ENCODE data around the gene TGFBRAP1.
"Not testable (repeated sequence)": the region's sequence is repeated elsewhere in the genome, so short reads cannot be mapped to it uniquely, and the experiment has no call there.

TGFBRAP1 gene

DNA sequence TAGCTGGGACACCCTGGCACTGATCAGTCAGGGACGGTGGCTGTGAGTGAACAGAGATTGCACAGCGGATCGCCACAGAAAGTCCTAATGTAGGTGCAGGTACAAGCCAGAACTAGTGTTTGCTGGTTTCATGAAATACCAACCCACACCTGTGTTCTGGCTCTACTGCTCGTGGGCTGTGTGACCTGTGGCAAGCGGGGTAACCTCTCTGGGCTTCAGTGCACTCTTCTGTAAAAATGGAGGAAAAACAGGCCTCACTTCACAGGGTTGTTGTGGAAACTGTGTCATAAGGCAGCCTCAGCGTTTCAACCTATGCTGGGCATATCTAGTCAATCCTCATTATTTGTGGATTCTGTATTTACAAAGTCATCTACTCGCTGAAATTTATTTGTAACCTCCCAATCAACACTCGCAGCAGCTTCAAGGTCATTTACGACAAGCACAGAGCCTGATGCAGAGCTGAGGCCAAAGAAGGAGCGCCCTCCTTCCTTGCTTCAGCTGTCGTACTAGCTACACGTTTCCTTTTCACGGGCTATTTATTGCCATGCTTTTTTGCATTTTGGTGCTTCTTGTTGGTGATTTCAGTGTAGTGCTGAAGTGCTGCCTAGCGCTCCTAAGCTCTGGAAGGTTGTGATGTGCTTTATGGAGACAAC is 58.0 kb downstream of the TGFBRAP1 start:
- DNase-seq: no peak

GRCh38 chr2:105269426-105269825 is 60.1 kb downstream of the TGFBRAP1 start:
- DNase-seq: no peak

- DNase-seq: no peak
Observed at GRCh38 chr2:105262651-105263091, 66.9 kb downstream of the TGFBRAP1 start.

DNA sequence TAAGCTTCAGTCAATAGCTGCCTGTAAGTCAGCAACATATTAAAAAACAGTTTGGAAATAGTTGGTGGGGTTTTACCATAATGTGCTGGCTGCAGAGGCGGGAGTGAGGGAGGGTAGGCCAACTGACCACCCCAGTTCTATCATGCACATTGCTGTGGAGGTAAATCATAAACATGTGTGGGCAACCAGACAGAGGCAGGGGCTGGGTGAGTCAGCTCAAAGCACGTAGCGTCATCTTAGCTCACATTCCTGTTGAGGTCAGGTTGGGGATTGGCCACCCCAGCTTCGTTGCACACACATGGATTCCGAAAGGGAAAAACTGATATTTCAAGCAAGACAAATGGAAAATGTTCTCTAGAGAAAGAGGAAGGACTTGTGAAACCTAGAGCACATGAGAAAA is 68.5 kb downstream of the TGFBRAP1 start:
- no peak for DNase-seq

GRCh38 chr2:105258835-105259350 is 70.6 kb downstream of the TGFBRAP1 start:
- DNase-seq: no peak

- DNase-seq: no peak
Observed at GRCh38 chr2:105257981-105258380, 71.6 kb downstream of the TGFBRAP1 start.

DNA sequence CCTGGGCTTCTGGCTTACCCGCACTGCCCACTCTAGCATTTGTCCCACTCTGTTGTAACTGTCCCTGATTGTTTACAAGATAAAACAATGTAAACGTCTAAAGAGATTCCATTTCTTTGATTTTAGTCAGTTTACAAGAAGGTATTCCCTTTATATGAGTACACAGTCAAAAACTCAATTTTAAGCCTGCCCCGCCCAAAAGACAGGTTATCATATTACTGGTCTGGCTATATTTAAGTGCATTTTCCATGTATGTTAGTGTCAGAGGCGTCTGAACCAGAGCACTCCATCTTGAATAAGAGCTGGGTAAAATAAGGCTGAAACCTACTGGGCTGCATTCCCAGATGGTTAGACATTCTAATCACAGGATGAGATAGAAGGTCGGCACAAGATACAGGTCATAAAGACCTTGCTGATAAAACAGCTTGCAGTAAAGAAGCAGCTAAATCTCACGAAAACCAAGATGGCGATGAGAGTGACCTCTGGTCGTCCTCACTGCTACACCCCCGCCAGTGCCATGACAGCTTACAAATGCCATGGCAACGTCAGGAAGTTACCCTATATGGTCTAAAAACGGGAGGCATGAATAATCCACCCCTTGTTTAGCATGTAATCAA is 73.0 kb downstream of the TGFBRAP1 start:
- no peak for DNase-seq

GRCh38 chr2:105255979-105256378 is 73.6 kb downstream of the TGFBRAP1 start:
- DNase-seq: no peak

- no peak for DNase-seq
Observed at GRCh38 chr2:105254531-105255210, 74.9 kb downstream of the TGFBRAP1 start.

DNA sequence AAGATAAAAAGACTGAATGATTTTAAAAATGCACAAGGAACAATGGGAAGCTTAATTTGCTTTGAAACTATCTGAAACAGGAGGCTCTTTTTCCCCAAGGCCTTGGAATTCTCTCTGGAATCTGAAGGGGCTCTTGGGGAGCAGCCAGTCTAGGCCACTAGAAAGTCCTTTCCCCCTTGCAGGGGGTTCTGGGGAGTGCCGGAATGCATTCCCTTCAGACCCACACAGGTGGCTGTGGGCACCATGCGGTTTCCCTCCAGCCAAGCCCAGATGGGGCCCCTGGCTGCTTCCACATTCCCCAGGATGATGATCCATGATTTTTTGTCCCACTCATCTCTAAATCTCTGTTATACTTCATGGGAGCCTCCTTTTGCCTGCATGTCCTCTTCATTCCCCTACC is 77.3 kb downstream of the TGFBRAP1 start:
- no peak for DNase-seq

GRCh38 chr2:105251016-105251648 is 78.4 kb downstream of the TGFBRAP1 start:
- not testable (repeated sequence) for DNase-seq

GRCh38 chr2:105249891-105250290 is 79.6 kb downstream of the TGFBRAP1 start:
- no peak for DNase-seq

DNA sequence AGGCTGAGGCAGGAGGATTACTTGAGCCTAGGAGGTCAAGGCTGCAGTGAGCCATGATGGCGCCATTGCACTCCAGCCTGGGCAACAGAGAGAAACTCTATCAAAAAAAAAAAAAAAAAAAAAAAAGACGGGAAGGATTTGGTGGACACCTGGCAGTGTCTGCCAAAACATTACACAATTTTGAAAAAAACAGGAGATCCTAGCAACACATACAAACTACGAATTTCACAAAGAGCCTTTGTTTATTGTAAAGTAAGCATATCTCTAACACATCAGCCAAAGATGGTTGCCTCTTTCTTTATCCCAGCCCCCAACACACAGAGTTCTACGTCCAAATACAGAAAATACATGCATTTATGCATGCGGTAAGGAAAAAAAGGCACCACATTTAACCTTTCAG is 80.4 kb downstream of the TGFBRAP1 start:
- DNase-seq: no peak

- DNase-seq: no peak
Observed at GRCh38 chr2:105248316-105249070, 81.0 kb downstream of the TGFBRAP1 start.

GRCh38 chr2:105244451-105244850 is 85.1 kb downstream of the TGFBRAP1 start:
- DNase-seq: no peak

GRCh38 chr2:105243961-105244360 is 85.6 kb downstream of the TGFBRAP1 start:
- no peak for DNase-seq

DNA sequence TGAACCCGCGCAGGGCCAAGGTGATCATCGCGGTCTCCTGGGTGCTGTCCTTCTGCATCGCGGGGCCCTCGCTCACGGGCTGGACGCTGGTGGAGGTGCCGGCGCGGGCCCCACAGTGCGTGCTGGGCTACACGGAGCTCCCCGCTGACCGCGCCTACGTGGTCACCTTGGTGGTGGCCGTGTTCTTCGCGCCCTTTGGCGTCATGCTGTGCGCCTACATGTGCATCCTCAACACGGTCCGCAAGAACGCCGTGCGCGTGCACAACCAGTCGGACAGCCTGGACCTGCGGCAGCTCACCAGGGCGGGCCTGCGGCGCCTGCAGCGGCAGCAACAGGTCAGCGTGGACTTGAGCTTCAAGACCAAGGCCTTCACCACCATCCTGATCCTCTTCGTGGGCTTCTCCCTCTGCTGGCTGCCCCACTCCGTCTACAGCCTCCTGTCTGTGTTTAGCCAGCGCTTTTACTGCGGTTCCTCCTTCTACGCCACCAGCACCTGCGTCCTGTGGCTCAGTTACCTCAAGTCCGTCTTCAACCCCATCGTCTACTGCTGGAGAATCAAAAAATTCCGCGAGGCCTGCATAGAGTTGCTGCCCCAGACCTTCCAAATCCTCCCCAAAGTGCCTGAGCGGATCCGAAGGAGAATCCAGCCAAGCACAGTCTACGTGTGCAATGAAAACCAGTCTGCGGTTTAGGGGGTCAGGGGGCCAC is 87.1 kb downstream of the TGFBRAP1 start:
- DNase-seq: no peak

- DNase-seq: no peak
Observed at GRCh38 chr2:105241443-105241842, 88.1 kb downstream of the TGFBRAP1 start, which contains the start of gene GPR45. GPR45 (plus strand) TSS chr2:105241743; CDS start chr2:105241859, 116 bp downstream.

- no peak for DNase-seq
Observed at GRCh38 chr2:105239924-105240323, 89.6 kb downstream of the TGFBRAP1 start.

DNA sequence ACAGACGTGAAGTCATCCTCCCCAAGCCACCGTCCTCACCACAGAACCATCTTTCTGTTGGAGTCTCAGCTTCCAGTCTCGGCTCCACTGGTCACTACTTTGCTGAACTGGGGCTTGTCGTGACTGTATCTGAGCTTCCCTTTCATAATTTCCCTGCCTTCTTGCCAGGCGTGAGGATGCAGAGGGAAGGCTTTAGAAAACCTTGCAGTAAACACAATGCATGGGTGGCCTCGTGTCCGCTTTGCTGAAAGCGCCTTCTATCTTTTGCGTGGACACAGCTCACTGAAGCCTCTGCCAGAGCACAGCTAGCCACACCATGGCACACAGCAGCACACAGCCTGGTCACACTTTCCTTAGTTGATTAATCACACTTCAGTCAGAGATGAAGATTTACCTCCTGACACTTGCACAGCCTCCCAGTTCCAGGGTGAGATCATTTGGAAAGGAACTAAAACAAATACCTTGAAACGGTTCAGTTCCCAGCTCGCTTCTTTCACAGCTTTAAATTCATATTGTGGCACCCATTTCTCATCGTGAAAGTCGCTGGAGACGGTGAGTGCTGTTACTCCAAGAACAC is 90.8 kb downstream of the TGFBRAP1 start:
- no peak for DNase-seq

DNA sequence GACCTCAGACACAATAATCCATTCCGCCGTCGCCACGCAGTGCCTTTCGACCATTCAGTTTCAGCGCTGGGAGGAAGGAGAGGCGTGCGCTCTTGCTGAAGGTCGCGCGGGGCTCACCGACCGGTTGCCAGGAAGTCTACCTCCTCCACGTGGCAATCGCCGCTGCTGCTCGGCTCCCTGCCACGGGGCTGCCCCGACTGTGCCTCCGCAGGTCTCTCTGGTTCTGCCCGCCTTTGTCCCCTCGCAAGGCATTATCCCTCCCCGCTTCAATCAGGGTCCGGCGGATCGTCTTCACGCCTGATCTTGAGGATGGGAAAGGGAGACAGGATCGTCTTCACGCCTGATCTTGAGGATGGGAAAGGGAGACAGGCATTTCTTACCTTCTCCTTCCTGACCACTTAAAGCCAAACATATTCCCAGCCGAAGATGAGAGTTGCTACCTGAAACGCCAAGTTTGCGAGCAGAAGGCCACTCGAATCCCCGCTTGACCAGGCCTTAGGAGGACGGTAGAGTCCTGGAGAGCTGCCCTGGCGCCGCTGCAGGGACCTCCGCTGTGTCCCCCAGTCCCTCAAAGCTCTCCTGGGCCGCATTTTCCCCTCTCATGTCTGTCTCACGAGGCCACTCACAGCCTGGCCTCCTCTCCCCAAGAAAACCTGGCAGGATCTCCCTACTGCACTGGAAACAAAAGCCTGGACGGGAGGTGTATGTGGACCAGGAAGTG is 92.3 kb downstream of the TGFBRAP1 start:
- no peak for DNase-seq
